GM21526 (cell line): ENCODE results near the gene PIP4K2A.
A peak's percentile ranks its signal among the peaks of the same experiment; 100 is the strongest.

Experiments
- ATAC-seq: cut with Tn5 transposase; IDR thresholded peaks from one replicate; pipeline ENCODE4 v1.9.1; 2021; ENCODE audit warnings: moderate library complexity; ENCODE audit not compliant: unreplicated experiment, low FRiP score

Gene PIP4K2A

GRCh38 chr10:22605168-22605567, 109.2 kb downstream of the PIP4K2A start:
- no peak for ATAC-seq

DNA sequence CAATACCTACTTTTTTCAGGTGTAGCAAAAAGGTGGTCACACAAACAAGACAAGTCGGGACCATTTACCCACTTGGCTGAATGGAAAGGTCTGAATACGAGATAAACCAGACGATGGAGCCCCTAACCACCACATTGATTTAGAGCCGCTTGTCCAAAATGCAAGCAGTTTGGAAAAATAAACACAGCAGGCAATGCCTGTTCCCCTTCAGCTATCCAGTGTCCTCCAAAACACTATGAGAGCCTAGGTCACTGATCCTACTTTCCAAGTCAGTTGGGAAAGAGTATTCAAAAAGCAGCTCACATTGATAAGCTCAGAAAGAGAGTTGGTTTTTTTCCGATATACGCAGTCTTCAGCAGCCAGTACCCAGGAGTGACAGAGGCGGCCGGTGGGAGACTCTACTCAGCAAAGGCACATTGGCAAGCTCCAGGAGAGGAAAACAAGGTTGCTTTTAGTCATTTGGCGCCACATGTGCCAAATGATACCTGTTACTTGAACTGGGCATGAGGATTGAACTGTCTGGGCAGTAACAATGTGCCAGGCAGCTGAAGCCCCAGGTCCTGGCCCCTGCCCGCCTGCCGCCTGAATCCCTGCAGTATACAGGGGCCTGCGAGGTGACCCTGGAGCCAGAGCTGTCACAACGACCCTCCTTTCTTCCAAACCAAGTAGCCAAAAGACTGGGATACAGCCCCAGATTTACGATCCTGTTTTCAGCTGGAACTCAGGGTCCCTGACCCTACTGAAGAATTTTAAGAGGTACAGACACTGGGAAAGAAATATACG, 109.8 kb downstream of the PIP4K2A start:
- no peak for ATAC-seq

- no peak for ATAC-seq
These were observed 110.8 kb downstream of the PIP4K2A start for GRCh38 chr10:22603581-22603980.

- no peak for ATAC-seq
These were observed 112.8 kb downstream of the PIP4K2A start for GRCh38 chr10:22601618-22602017.

- no peak for ATAC-seq
These were observed 114.6 kb downstream of the PIP4K2A start for GRCh38 chr10:22599636-22600228.

DNA sequence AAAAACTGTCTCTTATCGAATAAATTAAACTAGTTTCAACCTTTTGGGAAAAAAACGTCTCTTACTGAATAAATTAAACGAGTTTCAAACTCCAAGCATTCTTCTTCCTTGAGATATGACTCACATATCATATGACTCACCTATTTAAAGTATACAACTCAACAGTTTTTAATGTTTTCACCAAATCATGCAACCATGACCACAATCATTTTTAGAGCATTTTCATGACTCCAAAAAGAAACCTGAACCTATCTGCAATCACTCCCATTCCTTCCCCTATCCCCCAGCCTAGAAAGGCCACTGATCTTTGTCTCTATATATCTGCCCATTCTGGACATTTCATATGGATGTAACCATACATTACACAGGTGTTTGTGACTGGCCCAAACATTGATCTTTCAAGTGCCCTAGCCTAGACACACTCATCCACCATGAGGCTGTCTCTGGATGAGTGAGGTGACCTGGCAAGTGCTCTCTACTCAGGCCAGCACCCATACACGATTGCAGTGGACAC, 115.3 kb downstream of the PIP4K2A start:
- ATAC-seq: no peak

GRCh38 chr10:22598478-22598877, 115.9 kb downstream of the PIP4K2A start:
- ATAC-seq: no peak

- peak; percentile 64 for ATAC-seq
These were observed 117.2 kb downstream of the PIP4K2A start for GRCh38 chr10:22597138-22597537.

DNA sequence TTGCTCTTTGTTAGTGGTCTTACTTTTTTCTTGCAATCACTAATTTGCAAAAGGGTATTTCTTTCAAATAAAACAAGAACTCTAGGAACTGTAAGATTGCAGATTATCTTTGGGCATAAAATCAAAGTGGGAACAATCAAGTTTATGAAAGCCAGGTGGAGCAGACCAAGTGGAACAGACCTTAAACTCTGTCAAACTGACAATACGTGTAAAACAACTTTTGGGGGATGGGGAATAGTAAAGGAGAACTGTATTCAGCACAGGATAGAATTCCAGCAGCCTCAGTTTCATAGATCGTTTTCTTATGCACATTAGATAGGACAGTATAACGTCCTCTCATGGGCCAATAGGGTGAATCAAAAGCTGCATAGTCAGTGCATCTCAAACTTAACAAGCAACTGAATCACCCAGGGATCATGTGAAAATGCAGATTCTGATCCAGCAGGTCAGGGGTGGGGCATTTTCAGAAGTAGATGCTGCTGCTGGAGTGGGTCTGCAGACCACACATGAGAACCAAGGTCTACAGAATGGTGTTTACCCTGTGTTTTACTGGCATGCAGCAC, 120.7 kb downstream of the PIP4K2A start:
- ATAC-seq: no peak

- ATAC-seq: no peak
These were observed 121.4 kb downstream of the PIP4K2A start for GRCh38 chr10:22593026-22593425.

GRCh38 chr10:22589851-22590514, 124.4 kb downstream of the PIP4K2A start:
- no peak for ATAC-seq

- no peak for ATAC-seq
These were observed 125.9 kb downstream of the PIP4K2A start for GRCh38 chr10:22588462-22588861.

GRCh38 chr10:22583683-22584082, 130.7 kb downstream of the PIP4K2A start:
- no peak for ATAC-seq

DNA sequence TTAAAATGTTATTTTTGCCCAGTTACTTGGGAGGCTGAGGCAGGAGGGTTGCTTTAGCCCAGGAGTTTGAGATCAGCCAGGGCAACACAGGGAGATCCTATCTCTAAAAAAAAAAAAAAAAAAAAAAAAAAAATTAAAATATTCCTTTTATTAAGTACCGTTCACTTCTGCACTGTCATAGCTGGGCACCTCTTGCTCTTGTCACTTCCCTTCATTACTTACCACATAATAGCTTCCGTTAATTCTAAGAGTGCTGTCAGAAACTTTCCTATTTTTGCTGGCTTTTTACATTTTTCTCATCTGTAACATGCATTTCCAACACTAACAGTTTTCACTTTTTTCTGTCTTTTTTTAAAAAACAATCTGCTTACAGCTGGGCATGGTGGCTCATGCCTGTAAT, 132.9 kb downstream of the PIP4K2A start:
- no peak for ATAC-seq

DNA sequence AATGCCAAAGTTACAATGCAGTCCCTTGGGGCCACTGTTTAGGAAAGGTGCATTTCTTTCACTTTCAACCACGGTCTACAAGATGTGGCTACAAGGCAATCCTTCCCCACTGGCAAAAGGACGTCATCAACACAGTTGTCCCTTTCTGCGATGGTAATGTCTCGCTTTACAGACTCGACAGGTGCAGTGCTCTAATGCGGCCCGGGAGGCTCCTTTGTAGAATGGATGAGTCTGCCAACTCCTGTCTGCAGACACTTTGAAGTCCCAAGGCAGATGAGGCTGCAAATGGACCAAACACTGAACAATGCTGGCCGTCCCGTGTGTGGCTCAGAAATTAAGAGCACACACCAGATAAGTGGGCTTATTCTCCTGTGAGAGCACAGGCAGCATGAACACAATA, 133.7 kb downstream of the PIP4K2A start:
- no peak for ATAC-seq

GRCh38 chr10:22579826-22580225, 134.6 kb downstream of the PIP4K2A start:
- no peak for ATAC-seq

DNA sequence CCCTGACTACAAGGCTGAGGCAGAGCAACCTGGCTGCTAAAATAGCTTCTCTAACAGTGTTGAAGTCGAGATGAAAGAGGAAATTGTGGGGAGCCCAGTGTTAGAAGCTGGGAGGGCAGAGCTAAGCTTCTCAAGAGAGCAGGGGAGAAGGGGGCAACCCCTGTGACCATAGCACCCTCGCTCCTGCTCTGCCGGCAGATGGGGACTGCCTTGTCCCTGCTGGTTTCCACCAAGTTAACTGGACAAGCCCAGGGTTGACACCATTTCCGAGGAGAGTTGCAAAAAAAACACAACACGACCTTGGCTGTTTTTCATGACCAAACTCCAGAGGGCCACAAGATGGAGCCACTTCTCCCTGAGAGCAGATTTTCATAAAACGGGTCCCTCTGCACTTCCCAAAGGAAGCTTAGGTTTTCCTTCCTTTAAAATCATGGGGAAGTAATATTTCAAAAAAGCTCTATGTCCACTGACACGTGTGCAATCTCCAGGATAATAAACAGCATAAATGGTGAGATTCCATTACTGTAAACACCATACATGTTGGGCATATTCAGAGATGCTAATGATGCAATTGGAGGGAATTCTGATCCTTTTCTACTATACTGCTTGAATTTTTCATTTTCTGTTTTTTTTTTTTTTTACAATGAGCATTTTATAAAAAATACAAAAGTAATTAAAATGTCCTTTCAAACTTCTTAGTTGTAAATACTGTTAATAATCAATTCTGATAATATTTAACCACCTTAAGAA, 140.4 kb downstream of the PIP4K2A start:
- ATAC-seq: no peak

GRCh38 chr10:22570733-22571430, 143.5 kb downstream of the PIP4K2A start:
- no peak for ATAC-seq

- ATAC-seq: no peak
These were observed 144.1 kb downstream of the PIP4K2A start for GRCh38 chr10:22570234-22570633.

DNA sequence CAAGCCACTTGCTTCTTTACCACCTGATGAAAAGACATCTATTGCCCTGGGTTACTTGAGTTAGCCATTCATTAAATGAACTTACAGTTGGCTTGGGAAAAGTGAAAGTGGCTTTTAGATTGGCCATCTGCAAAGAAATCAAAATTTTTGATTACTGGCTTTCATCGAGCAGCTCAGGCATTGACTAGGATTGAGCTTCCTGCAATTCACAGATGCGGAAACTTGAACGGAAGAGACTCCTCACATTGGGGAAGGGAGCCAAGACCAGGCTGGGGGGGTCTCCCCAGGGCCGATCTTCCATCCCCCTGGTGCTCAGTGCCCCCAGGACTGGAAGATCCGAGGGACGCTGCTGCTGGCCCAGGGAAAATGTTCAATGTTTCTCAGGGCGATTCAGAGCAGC, 145.4 kb downstream of the PIP4K2A start:
- ATAC-seq: no peak
